Suprapubic skin (tissue), 4 donors: Measurements from ENCODE around the gene ARRDC3.

ENCODE experiments used
- CTCF ChIP-seq, 2 donors: fragments of 200-600 bp in 1 of 2; fragments of 450-650 bp in 1 of 2; sonication (generic) in 1 of 2; IDR thresholded peaks; one replicate each; pipeline ENCODE4 v1.5.1; 2016 to 2019; ENCODE audit warnings: antibody characterized with exemption in 2 of 2, mild to moderate bottlenecking in 1 of 2, moderate library complexity in 1 of 2
- POLR2A ChIP-seq, 2 donors: fragments of 450-650 bp; IDR thresholded peaks; one replicate each; pipeline ENCODE4 v1.6.1; 2017; ENCODE audit warnings: antibody characterized with exemption in 2 of 2, mild to moderate bottlenecking in 2 of 2, moderate library complexity in 2 of 2
- POLR2AphosphoS5 ChIP-seq, 3 donors: sonication (generic); formaldehyde crosslinking; IDR thresholded peaks; one replicate each; pipeline ENCODE4 v1.6.1; 2017; ENCODE audit warnings: antibody characterized with exemption in 3 of 3

- no peak for TF ChIP-seq CTCF (IDR thresholded peaks at IDR 0.05)
- TF ChIP-seq POLR2AphosphoS5 (IDR thresholded peaks at IDR 0.05), result no peak
- no peak for TF ChIP-seq POLR2A (IDR thresholded peaks at IDR 0.05)
These were observed 7.2 kb upstream of the ARRDC3 start for GRCh38 chr5:91390268-91390667.
